AG08396 (cell line): ENCODE measurements around the gene RRP15.

Source experiments
- DNase-seq: peaks from one replicate; pipeline ENCODE4 v3.0.0; 2012; ENCODE audit warnings: low spot score, mixed read lengths

RRP15 gene

DNA sequence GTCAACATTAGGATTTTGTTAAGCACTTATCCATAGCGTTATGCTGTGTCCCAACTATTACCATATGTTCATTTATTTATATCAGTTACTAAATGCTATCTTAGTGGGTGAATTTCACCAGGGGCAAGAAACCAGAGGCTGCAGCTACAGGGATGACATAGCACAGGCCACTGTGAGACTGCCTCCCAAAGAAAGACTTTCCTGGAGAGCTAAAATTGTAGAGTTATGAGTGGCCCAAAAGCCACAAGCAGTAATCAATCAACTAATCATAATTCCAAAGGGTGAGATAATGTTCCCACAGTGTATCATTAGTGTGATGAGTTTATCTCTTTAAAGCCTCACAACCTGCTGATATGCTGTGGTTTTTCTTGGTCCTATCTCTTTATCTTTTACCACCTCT is 56.2 kb downstream of the RRP15 start:
- DNase-seq, result no peak

DNA sequence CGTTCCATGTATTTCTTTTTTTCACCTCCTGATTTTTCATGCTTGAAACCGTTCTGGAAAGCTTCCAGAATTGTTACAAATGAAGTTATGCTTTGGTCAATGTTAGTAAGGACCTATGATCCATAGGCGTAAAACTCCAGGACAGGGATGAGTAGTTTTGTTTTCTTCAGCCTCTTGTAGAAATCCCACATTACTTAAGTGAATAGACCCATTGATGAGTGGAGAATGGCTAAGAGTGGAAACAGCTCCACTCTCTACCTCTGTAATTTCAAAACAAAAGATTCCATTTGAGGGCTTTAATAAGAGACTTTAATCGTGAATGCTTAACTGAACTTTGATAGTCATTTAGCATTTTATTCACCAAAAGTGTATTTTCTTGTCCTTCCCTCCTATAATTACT is 57.0 kb downstream of the RRP15 start:
- no peak for DNase-seq

DNA sequence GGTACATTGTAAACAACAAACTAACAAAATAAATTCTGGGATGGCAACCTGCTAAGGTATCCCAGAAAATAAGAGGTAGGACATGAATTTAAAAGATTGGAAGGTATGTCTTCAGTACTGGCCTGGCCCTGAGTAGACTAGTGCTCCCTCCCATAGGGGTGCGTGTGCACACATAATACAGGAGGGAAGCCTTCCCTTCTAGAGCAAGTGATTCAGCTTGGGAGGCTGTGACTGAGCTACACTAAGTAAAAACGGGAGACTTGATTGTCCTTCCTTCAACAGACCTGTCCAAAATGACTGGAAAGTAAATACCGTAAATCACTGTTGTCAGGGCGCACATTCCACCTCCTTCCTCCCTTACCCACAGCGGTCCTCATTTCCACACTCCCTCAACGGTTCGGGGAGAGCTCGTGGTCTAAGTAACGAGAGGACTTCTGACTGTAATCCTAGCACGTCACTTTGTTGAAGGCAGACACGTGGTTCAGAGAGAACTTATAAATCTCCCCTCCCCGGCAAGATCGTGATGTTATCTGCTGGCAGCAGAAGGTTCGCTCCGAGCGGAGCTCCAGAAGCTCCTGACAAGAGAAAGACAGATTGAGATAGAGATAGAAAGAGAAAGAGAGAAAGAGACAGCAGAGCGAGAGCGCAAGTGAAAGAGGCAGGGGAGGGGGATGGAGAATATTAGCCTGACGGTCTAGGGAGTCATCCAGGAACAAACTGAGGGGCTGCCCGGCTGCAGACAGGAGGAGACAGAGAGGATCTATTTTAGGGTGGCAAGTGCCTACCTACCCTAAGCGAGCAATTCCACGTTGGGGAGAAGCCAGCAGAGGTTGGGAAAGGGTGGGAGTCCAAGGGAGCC is 60.0 kb downstream of the RRP15 start, which contains the start of gene TGFB2:
Gene TGFB2, plus strand, starts transcription at position 523 of the 859 bp plus-strand sequence. CDS start 1,366 bp downstream, outside the sequence.
- DNase-seq, result peak; percentile 67

DNA sequence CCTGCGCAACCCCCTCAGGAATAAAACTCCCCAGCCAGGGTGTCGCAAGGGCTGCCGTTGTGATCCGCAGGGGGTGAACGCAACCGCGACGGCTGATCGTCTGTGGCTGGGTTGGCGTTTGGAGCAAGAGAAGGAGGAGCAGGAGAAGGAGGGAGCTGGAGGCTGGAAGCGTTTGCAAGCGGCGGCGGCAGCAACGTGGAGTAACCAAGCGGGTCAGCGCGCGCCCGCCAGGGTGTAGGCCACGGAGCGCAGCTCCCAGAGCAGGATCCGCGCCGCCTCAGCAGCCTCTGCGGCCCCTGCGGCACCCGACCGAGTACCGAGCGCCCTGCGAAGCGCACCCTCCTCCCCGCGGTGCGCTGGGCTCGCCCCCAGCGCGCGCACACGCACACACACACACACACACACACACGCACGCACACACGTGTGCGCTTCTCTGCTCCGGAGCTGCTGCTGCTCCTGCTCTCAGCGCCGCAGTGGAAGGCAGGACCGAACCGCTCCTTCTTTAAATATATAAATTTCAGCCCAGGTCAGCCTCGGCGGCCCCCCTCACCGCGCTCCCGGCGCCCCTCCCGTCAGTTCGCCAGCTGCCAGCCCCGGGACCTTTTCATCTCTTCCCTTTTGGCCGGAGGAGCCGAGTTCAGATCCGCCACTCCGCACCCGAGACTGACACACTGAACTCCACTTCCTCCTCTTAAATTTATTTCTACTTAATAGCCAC is 60.7 kb downstream of the RRP15 start:
- DNase-seq, result peak; percentile 66

DNA sequence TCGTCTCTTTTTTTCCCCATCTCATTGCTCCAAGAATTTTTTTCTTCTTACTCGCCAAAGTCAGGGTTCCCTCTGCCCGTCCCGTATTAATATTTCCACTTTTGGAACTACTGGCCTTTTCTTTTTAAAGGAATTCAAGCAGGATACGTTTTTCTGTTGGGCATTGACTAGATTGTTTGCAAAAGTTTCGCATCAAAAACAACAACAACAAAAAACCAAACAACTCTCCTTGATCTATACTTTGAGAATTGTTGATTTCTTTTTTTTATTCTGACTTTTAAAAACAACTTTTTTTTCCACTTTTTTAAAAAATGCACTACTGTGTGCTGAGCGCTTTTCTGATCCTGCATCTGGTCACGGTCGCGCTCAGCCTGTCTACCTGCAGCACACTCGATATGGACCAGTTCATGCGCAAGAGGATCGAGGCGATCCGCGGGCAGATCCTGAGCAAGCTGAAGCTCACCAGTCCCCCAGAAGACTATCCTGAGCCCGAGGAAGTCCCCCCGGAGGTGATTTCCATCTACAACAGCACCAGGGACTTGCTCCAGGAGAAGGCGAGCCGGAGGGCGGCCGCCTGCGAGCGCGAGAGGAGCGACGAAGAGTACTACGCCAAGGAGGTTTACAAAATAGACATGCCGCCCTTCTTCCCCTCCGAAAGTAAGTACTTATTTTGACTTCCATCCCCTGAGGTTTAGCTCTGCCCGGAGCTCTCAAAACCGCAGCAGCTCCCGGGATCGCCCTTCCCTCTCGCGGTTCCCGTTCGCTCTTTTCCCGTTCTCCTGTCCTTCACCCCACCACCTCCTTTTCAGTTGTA is 61.5 kb downstream of the RRP15 start:
- peak; percentile 26 for DNase-seq

DNA sequence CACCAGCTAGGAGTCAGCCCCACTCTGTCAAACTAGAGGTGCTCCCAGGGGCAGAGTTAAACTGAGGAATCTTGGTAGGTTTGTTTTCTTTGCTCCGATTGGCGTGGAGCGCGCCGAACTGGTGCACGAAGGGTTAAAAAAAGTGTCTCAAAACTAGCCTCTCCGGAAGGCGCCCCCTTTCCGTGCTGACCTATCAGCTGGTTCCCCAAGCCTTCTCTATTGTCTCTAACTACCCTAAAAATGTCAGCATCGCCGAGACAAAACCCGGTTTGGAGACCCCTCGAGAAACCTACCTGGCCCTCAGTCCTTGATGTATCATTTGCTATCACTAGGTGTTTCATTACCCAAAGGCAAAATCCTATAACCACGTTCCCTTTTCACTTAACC is 62.2 kb downstream of the RRP15 start:
- peak; percentile 20 for DNase-seq

DNA sequence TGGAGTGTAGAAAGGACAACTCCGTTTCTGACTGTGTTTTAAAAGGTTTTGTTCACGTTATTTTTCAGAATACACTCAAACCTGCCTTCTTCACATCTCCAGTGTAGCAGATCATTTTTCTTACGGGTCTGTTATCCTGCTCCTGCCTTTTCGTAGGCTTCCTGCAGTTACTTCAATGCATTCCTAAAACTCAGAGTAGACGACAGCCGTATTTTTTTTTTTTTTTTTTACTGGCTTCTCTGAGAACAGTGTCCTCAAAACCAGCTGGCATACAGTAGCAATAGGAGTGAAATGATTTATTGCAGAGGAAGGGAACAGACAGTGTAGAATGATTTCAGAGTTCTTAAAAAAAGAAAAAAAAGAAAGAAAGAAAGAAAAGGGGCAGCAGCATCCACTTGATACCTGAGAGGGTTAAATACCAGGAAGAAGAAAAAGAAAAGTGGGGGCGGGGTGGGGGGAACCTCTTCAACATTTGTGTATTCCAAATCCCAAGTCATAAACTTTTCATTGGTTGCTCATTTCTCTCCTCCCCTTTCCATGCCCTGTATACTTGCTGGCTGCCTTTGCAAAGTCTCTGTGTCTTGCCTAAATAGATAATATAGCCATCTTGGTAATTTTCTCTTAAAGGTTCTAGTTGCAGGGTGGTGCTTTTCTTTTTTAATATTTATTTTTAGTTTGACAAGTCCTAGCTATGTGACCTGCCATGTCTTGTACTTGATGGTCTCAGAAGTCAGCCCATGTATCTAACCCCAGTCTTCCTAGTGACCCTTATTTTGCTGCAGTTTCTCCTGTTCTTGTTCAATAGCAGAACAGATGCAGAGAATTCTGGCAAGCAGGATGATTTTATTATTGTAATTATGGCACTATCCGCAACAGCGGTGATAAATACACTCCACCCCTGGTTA is 62.9 kb downstream of the RRP15 start:
- DNase-seq, result no peak

DNA sequence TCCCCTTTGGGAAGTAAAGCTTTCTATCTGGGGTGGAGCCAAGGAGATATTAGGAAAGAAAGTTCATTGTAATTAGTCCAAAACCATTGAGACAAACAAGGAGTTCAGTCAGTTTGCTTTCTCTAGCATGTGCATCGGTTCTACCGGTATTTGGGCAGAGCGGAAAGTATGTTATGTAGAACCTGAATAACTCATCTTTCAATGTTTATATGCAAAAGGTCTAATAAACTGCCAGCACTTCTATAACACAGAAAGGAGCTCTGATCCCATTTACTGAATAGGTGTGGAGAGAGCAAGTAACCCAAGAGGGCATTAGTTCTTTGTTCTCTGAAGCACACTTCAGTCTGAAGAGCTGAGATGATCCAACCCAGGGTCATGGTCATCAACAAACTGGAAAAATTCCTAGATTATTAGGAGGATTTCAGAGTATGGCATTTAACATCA is 63.6 kb downstream of the RRP15 start:
- DNase-seq, result no peak

DNA sequence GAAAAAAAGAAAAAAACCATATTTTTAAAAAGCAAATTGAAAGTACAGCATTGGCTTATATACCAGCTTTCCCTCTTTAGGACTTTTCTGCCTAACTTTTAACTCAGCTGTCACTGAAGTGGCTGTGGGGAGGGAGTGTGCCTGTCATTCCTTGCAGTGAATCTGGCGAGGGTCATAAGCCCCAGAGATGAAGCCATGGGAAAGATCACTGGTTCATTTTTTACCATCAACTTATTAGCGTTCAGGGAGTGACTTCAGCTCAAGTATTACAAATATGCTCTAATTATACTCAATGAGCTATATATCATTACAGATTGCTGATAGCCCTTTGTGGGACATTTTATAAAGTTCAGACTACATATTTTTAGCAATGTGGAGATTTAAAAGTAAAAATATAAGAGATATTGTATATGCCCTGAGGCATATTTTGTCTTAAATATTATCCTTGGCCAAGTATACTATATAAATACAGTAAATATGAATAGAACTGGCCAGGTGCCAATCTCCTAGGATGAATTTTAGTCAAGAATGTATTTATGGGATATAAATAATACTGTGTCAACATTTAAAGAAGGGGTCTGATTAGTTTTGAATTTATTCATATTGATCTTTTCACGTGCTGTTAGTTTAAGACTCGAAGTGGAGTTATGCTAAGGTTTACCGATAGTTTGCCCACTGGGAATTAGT is 64.4 kb downstream of the RRP15 start:
- no peak for DNase-seq

DNA sequence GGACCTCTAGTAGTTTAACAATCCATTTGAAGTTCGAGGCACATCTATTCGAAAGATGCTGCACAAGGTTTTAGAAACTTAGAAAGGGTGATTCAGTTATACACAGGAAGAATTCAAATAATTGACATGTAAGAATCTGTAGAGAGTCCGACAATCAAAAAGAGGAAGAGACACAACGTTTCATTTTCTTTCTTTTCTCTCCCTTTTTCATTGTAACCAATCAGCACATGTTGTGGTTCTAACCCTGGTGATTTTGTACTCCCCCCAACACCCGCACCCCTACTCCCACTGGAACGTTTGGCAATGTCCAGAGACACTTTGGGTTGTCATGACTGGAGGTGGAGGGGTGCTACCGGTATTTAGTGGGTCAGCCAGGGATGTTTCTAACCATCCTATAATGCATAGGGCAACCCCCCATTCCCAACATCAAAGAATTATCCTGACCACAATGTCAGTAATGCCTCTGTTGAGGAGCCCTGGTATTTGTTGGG is 65.0 kb downstream of the RRP15 start:
- DNase-seq, result no peak

DNA sequence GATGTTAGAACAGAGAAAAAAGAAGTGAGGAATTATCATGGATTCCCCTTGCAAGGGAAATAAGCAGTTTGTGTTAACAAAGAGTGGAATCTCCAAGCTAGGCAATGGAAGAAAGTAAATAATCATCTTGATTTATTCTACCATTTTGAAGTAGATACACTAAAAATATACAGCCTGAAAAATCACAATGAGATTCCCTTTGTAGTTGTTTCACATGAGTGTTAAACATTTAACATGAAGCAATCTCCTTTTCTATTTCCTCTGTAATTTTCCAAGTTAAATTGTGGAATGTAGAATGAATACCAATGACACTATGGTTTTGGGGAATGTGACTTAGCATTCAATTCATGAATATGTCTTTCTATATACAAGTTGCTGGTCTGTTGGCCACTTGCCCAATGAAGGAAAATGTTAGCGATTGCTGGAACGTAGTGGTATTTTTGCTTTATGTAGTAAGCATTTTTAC is 65.7 kb downstream of the RRP15 start:
- DNase-seq, result peak; percentile 30

DNA sequence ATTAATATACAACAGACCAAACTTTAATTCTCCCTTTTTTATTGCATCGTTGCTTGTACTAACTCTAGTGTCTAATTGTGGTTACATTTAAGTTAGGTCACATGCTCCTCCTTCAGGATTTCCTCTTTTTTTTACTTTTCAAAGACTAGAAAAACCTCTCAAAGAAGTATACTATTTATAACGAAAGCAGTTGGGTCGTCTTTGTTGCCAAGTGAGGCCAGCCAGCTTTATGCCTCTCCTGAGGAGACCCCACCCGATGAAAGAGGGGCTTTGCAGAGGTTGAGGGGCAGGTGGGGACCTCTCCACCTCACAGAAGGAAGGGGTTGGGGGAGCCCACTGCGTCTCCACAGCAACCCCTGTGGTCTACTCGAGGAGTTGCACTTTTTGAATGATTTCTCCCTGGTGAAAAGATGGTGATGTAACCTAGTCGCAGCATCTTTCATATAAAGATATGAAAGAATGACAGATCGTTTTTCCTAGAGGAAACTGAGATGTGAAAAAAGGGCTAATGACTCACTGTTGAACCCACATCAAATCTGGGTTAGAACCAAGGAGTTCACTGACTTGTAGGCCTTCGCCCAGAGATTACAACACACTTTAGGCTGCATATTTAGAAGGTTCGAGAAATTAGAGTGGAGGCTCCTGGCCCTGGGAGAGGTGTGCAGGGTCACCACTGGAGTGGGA is 66.4 kb downstream of the RRP15 start:
- DNase-seq, result peak; percentile 45

DNA sequence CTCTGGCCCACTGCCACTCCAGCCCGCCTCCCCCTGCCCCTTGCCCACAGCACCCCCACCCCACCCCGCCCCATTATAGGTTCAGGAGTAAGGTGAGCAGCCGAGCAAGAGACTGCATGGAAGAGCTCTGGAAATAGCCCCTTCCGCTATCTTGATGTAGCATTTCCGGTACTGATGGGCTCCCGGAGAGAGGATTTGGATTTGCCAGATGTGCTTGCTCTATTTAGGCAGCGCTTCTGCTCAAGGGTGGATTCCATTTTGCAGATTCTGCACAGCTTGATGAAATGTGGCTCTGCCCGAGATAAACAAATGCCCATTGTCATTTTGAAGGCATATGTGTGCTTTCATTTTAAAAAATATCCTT is 67.0 kb downstream of the RRP15 start:
- DNase-seq, result no peak

DNA sequence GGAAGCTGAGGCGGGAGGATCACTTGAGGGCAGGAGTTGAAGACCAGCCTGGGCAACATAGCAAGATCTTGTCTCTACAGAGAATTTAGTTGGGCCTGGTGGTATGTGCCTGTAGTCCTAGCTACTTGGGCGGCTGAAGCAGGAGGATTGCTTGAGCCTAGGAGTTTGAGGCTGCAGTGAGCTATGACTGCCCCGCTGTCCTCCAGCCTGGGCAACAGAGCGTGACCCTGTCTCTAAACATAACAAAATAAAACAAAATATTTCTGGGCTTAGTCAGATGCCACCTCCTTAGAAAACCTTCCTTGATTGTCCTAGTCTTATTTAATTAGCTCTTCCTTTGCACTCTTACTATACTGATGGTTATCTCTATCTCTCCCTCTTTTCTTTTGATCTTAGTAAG is 68.6 kb downstream of the RRP15 start:
- no peak for DNase-seq

DNA sequence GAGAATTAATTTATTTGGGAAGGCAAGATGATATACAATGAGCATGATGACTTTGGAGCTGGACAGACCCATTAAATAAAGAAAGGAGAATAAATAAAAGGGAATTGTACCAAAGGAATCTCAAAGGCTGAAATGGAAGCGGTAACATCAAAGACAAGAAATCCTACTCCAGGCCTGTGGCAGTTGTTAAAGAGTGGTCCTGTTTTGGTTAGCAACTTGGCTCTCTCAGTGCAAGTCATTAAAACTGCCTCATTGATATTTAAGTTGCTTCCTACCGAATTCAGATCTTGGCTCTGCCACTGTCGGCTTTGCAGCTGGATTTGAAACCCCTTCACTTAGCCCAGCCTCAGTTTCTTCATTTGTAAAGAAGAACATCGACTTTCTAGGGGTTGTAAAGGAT is 70.2 kb downstream of the RRP15 start:
- no peak for DNase-seq

DNA sequence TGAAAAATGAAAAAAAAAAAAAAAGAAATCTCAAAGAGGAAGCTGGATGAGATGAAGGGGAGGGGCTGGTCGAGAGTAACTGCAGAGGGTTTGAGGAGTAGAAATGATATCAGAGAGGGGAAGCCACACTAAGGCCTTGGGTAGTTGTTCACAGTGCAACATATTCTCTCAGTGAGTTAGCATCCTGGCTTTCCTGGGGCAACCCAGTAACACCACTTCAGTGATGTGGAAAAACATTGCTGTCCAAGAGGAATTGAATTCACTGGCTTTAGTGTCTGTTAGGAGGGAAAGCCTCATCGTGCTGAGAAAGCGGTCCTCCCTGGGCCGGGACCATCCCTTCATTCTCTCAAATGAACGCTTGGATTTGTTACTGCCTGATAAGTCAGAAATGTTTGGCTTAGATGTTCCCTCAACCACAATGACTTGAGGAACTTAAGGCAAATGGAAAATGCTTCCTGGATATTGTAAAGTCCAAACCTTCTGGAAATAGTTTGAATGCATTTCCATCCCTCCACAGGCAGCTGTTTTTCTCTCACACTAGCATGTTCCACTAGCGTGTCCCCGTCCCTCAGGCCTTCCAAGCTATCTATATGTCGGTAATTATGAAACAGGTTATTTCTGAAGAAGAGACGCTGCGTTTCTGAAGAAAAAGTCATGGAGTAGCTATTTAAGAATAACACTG is 72.3 kb downstream of the RRP15 start:
- DNase-seq, result no peak

DNA sequence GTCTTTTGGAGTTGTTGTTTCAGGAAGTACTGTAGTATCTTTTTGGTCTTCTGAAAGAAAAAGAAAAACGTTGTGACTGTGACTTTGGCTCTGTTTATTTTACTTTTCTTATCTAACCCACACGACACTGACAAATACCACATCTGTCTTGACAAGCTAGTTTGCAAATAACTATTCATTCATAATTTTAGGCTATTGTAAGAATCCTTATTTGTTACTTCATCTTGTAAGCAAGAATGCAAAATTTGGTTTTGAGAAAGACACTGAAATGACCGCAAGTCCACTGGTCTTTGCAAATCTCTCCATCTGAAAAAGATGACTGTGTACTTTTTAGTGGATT is 72.8 kb downstream of the RRP15 start:
- DNase-seq, result no peak

DNA sequence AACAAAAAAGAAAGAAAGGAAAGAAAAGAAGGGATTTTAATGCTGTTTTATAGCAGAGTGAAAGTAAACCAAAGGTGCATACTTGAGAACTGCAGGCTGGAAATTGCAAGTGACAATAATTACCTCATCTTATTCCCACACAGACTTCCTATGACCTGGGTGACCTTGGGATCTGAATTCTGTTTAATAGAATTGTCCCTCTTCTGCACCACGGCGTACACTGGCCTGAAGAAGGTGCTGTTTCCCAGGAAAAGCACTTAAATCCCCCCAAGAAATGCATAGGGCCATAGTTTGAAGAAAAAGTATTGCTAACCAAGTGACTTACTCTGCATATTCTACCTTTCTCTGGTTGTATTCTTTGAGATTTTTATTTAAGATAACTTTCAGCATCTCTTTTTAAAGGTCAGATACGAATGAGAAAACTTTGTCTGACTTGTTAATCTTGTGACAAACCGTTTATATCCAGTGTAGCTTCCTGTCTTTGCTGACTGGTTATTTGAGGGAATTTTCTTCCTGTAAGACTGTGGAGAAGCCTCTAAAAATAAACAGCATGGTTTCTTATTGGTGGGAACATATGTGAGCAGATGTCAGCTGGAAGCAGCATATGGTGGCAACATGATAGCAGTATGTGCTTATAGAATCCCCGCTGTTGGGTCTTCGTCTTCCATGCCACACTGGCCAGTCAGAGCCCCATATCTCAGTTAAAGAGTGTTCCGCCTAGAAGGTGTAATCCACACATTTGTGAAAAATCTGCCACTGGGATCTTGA is 76.4 kb downstream of the RRP15 start:
- no peak for DNase-seq
